Kidney (tissue), 22 donors: ENCODE data around the gene FEM1B. TPM values are rescaled to one million over a fixed set of nuclear protein-coding genes. Genes with fewer than 3 reads are reported as not detected.
A peak's percentile ranks its signal among the peaks of the same experiment; 100 is the strongest.

ENCODE experiments used
- DNase-seq, 5 donors: peaks; one replicate each; pipeline ENCODE4 v3.0.0-alpha.2; 2013 to 2020
- FAIRE-seq: peaks from 2 replicates; lab custom pipeline; 2012; peaks lifted over from hg19 to GRCh38; lab: Jason Lieb, UNC
- H3K27ac ChIP-seq, 2 donors: one replicate each; pipeline ENCODE4 v1.7.0; 2013; ENCODE audit warnings: low read depth in 2 of 2, low read length in 2 of 2, inconsistent platforms in 1 of 2
- H3K27me3 ChIP-seq: one replicate; pipeline ENCODE4 v1.7.1; 2013; ENCODE audit warnings: low read length, inconsistent platforms; ENCODE audit not compliant: control insufficient read depth, insufficient read depth
- H3K36me3 ChIP-seq, 3 donors: one replicate each; pipeline versions ENCODE4 v1.7.0 to v1.7.1; 2013; ENCODE audit warnings: low read length in 3 of 3, control low read depth in 1 of 3, inconsistent platforms in 1 of 3; ENCODE audit not compliant: insufficient read depth in 3 of 3, control insufficient read depth in 2 of 3
- H3K4me1 ChIP-seq, 3 donors: one replicate each; pipeline versions ENCODE4 v1.7.0 to v1.7.1; 2013; ENCODE audit warnings: low read length in 3 of 3, inconsistent platforms in 1 of 3, low read depth in 1 of 3; ENCODE audit not compliant: control insufficient read depth in 2 of 3, insufficient read depth in 2 of 3
- H3K4me3 ChIP-seq, 3 donors: one replicate each; pipeline versions ENCODE4 v1.7.0 to v1.8.1; 2013; ENCODE audit warnings: low read length in 3 of 3, control low read depth in 1 of 3, inconsistent platforms in 1 of 3
- H3K9ac ChIP-seq, 3 donors: one replicate each; pipeline versions ENCODE4 v1.7.0 to v1.7.1; 2013; ENCODE audit warnings: low read length in 3 of 3, control low read depth in 1 of 3, inconsistent platforms in 1 of 3
- H3K9me3 ChIP-seq, 3 donors: one replicate each; pipeline versions ENCODE4 v1.7.0 to v1.7.1; 2013; ENCODE audit warnings: low read length in 3 of 3, control low read depth in 1 of 3, inconsistent platforms in 1 of 3; ENCODE audit not compliant: control insufficient read depth in 2 of 3, insufficient read depth in 1 of 3
- intact Hi-C: fragments of 100-400 bp; cut with DNase I; formaldehyde crosslinking; loops from one replicate; pipeline ENCODE4 v1.11.1; 2022
- long read RNA-seq, 10 donors: library from polyadenylated mRNA in 1 of 10; unstranded in 1 of 10; transcript quantifications; one replicate each; pipeline ENCODE4 v2.0.0 and lab custom pipeline, GENCODE V29; 2021 to 2026
- polyA plus RNA-seq: library from polyadenylated mRNA; stranded (reverse); fragments of 350-450 nt; fragmentation: Illumina TruSeq; extraction: RNeasy Lipid Tissue Mini Kit (QIAGEN cat#74804); gene quantifications from one replicate; pipeline ENCODE4 v1.2.3, GENCODE V29; 2014; ENCODE audit warnings: low read depth, low replicate concordance; ENCODE audit not compliant: insufficient read depth
- total RNA-seq: library from RNA; stranded (reverse); fragmentation: NEBNext Ultra II Directional; extraction: Animal tissue kit (Norgen Biotek cat#: 25700); gene quantifications from one replicate; pipeline ENCODE4 v1.2.1, GENCODE V29; 2021
- TF ChIP-seq, protein P1 (sequence below): IDR thresholded peaks from 3 replicates; pipeline ENCODE4 v1.5.1; 2012; ENCODE audit warnings: mild to moderate bottlenecking, moderate library complexity, borderline replicate concordance; ENCODE audit not compliant: insufficient read depth; ENCODE audit errors: extremely low read depth
- donor health status: control.
- donor health status: control.
- donor health status: control.
- donor health status: control.
- donor health status: control.
- donor health status: DM: yes; HTN: yes; CAD: no.
- donor health status: Normal renal cell carcinoma (clear cell type).

Gene FEM1B
- 47.6 TPM for total RNA-seq
- polyA plus RNA-seq, result 9.8 TPM
- long read RNA-seq, donor 1, full-length matches to known transcripts, result 5 of 5 reads
- long read RNA-seq, donor 1, partial matches to known transcripts, result 0 of 5 reads
- long read RNA-seq, donor 1, other reads (novel, unspliced or antisense), result 0 of 5 reads
- long read RNA-seq, donor 2, full-length matches to known transcripts, result 9 of 9 reads
- long read RNA-seq, donor 2, partial matches to known transcripts, result 0 of 9 reads
- long read RNA-seq, donor 2, other reads (novel, unspliced or antisense), result 0 of 9 reads
- long read RNA-seq, donor 3, full-length matches to known transcripts, result 11 of 30 reads
- long read RNA-seq, donor 3, partial matches to known transcripts, result 19 of 30 reads
- long read RNA-seq, donor 3, other reads (novel, unspliced or antisense), result 0 of 30 reads
- long read RNA-seq, donor 4, full-length matches to known transcripts, result 12 of 12 reads
- long read RNA-seq, donor 4, partial matches to known transcripts, result 0 of 12 reads
- long read RNA-seq, donor 4, other reads (novel, unspliced or antisense), result 0 of 12 reads
- long read RNA-seq, donor 5, result 0 reads
- long read RNA-seq, donor 6, full-length matches to known transcripts, result 3 of 3 reads
- long read RNA-seq, donor 6, partial matches to known transcripts, result 0 of 3 reads
- long read RNA-seq, donor 6, other reads (novel, unspliced or antisense), result 0 of 3 reads
- long read RNA-seq, donor 7, full-length matches to known transcripts, result 14 of 21 reads
- long read RNA-seq, donor 7, partial matches to known transcripts, result 0 of 21 reads
- long read RNA-seq, donor 7, other reads (novel, unspliced or antisense), result 7 of 21 reads
- long read RNA-seq, donor 8, full-length matches to known transcripts, result 9 of 9 reads
- long read RNA-seq, donor 8, partial matches to known transcripts, result 0 of 9 reads
- long read RNA-seq, donor 8, other reads (novel, unspliced or antisense), result 0 of 9 reads
- long read RNA-seq, donor 9, full-length matches to known transcripts, result 2 of 23 reads
- long read RNA-seq, donor 9, partial matches to known transcripts, result 21 of 23 reads
- long read RNA-seq, donor 9, other reads (novel, unspliced or antisense), result 0 of 23 reads
- long read RNA-seq, donor 10, full-length matches to known transcripts, result 7 of 7 reads
- long read RNA-seq, donor 10, partial matches to known transcripts, result 0 of 7 reads
- long read RNA-seq, donor 10, other reads (novel, unspliced or antisense), result 0 of 7 reads

DNA sequence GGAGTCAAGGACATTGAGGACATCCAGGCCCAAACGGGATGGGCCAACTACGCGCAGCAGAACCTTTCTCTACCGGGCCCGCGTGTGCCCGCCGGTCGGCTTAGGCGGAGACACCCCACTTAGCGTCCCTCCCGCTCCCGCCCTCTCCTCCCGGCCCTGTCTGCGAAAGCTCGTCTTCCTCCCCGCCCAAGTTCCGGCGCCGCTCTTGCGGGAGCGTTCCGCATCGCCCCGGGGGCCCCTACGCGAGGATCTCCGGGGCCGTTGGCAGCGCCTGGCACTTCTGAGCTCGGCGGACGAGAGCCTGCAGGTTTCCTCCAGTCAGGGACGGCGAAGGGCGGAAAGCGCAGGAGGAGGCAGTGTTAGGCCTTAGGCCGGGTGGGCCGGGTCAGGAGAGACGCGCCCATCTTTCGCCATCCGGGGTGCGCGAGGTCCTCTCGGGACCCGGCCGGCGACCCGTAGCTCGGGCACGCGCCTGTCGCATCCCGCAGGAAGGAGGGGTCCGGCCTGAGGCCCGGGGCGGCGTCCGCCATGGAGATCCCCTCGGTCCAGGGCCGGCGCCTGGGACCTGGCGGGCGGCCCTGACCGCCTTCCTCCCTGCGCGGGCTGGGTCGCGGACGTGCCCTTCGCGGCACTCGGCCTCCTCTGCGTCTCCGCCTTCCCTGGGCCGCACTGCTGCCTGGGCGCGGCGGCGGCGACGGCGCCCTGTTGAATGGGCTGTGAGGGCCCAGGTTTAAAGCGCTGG lies at the start of gene FEM1B:
FEM1B (plus strand) TSS at position 143 of the 742 bp plus-strand sequence. CDS start 673 bp downstream, outside the sequence.
- Histone ChIP-seq H3K4me3 (peak within 1 kb of the TSS; percentile 95 to 97 (median 95)), H3K27ac (peak within 1 kb of the TSS; percentile 94 to 97), H3K9me3 (no peaks in the 10 kb centered on the region), H3K9ac (peak within 1 kb of the TSS; percentile 89 to 97 (median 91)), H3K4me1 (peaks cover 7 to 24% (median 23%) of the 10 kb centered on the region in 3 donors), H3K27me3 (no peaks in the 10 kb centered on the region), H3K36me3 (no peaks in the 10 kb centered on the region)
- DNase-seq (peak; percentile 91 to 97 (median 96)), FAIRE-seq (no peak)
- intact Hi-C loops, result no loop called here
- TF ChIP-seq, protein P1, sequence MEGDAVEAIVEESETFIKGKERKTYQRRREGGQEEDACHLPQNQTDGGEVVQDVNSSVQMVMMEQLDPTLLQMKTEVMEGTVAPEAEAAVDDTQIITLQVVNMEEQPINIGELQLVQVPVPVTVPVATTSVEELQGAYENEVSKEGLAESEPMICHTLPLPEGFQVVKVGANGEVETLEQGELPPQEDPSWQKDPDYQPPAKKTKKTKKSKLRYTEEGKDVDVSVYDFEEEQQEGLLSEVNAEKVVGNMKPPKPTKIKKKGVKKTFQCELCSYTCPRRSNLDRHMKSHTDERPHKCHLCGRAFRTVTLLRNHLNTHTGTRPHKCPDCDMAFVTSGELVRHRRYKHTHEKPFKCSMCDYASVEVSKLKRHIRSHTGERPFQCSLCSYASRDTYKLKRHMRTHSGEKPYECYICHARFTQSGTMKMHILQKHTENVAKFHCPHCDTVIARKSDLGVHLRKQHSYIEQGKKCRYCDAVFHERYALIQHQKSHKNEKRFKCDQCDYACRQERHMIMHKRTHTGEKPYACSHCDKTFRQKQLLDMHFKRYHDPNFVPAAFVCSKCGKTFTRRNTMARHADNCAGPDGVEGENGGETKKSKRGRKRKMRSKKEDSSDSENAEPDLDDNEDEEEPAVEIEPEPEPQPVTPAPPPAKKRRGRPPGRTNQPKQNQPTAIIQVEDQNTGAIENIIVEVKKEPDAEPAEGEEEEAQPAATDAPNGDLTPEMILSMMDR, result no peak

DNA sequence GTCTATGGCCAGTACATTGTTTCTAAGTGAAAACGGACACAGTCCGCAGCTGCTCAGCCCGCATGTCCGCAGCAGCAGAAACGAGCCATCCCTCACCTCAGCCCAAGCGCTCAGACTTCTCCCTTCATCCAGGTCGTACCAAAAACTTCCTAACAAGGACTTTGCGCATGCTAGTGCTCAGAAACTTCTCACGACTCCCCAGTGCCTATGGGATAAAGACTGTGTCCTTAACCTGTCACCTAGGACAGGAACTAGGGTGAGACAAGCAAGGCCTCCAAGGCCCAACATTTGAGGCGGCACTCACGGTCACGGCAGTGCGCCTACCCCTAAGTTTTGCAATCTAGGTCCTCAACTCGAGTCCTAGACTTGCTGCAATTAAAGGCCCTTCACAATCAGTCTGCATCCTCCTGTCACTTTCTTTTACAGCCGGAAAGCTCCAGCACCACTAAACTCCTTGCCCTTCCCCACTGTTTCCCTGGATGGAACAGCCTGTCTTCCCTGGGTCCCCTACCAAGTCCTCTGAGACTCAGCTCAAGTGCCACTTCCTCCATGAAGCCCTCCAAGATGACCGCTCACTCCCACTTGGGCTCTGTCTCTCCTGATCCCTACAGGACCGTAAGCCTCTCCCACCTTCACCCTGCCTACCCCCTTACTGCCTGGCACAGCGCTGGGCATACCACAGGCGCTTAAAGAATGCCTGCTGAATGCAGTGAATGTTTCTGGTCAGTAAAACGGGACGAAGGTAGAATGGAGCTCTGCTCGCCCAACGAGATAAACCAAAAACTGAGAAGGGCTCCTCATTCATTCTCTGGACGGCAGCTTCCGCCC lies 49.2 kb upstream of the FEM1B start:
- Histone ChIP-seq H3K36me3 (no peaks in the 10 kb centered on the region), H3K27me3 (no peaks in the 10 kb centered on the region), H3K4me3 (peak overlapping the region; percentile 46 to 82 (median 50)), H3K9me3 (no peaks in the 10 kb centered on the region), H3K9ac (peak overlapping the region in 1 of 3 donors; percentile 76), H3K27ac (no peak overlapping the region), H3K4me1 (peaks cover 0 to 17% (median 15%) of the 10 kb centered on the region in 3 donors)
- DNase-seq, result peak in 2 of 5 donors; percentile 52 to 53
- TF ChIP-seq, protein P1, result no peak
- FAIRE-seq, result no peak
- intact Hi-C loops, result no loop called here
